ENCODE data around the gene ARL1.
A peak's percentile ranks its signal among the peaks of the same experiment; 100 is the strongest.
"Not testable (repeated sequence)": the region's sequence is repeated elsewhere in the genome, so short reads cannot be mapped to it uniquely, and the experiment has no call there.

The ARL1 gene

GRCh38 chr12:101407436-101408345 lies at the start of gene ARL1:
TSS of gene ARL1 (minus strand) at chr12:101407772. CDS start at chr12:101407645, 127 bp downstream.
- DNase-seq (ENCODE audit: low read depth, low spot score) = peak; percentile 58

- DNase-seq (ENCODE audit: low read depth, low spot score) = no peak
Measured at GRCh38 chr12:101455685-101456084, 48.1 kb upstream of the ARL1 start.

DNA sequence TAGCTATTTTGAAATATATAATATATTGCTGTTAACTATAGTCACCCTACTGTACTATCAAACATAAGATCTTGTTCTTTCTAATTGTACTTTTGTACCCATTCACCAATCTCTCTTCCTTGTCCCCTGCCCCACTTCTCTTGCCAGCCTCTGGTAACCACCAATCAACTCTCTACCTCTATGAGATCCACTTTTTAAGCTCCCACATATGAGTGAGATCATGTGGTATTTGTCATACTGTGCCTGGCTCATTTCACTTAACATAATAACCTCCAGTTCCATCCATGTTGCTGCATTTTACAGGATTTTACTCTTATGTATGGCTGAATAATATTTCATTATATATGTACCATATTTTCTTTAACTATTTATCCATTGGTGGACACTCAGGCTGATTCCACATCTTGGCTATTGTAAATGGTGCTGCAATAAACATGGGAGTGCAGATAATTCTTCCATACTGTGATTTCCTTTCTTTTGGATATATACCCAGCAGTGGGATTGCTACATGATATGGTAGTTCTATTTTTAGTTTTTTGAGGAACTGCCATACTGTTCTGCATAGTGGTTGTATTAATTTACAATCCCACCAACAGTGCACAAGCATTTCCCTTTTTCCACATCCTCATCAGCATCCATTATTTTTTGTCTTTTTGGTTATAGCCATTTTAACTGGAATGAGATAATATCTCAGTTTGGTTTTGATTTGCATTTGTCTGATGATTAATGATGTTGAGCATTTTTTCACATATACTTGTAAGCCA lies 34.1 kb upstream of the ARL1 start:
- DNase-seq (ENCODE audit: low read depth, low spot score) = no peak

DNA sequence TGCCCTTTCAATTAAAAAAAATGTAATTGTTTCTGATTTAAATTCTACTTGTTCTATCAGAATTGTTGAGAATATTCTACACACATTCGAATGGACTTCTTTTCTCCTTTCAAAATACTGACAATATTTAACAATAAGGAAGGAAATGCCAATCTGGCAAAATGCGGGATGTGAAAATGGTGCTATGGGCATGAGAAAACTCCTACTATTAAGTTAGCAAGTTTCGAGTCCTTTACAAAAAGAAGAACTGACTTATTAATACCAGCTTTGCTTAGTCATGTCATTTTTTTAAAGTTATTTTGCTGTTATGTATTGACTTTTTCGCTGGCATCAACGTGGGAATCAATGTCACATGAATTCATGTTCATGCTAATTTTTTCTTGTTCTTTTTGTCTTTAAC lies 31.7 kb upstream of the ARL1 start:
- DNase-seq (ENCODE audit: low read depth, low spot score) = no peak

GRCh38 chr12:101436136-101436535 lies 28.6 kb upstream of the ARL1 start:
- no peak for DNase-seq (ENCODE audit: low read depth, low spot score)

- DNase-seq (ENCODE audit: low read depth, low spot score) = no peak
Measured at GRCh38 chr12:101430456-101430855, 22.9 kb upstream of the ARL1 start.

DNA sequence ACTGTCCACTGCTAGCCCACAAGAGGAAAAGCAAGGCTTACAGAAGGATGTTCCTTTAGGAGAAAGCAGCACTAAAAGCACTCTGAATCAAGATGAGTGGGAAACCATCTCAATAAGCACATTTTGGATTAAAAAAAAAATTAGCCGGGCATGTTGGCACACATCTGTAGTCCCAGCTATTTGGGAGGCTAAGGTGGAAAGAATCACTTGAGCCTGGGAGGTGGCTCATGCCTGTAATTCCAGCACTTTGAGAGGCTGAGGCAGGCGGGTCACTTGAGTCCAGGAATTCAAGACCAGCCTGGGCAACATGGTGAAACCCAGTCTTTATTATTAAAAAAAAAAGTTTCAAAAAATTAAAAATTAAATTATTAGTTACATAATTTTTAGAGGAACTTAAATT lies 17.0 kb upstream of the ARL1 start:
- no peak for DNase-seq (ENCODE audit: low read depth, low spot score)

GRCh38 chr12:101422066-101422465 lies 14.5 kb upstream of the ARL1 start:
- DNase-seq (ENCODE audit: low read depth, low spot score) = not testable (repeated sequence)

GRCh38 chr12:101415228-101415627 lies 7.7 kb upstream of the ARL1 start:
- DNase-seq (ENCODE audit: low read depth, low spot score) = no peak

- no peak for DNase-seq (ENCODE audit: low read depth, low spot score)
Measured at GRCh38 chr12:101414533-101415119, 7.1 kb upstream of the ARL1 start.

DNA sequence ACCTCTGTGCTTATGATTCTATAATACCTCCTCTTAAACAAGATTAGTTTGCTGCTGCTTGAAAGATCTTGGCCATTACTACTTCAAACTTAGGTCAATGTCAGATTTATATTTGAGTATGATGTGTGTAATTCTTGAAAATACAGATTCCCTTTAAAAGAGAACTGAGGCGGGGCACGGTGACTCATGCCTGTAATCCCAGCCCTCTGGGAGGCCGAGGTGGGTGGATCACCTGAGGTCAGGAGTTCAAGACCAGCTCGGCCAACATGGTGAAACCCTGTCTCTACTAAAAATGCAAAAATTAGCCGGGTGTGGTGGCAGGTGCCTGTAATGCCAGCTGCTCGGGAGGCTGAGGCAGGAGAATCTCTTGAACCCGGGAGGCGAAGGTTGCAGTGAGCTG lies 2.6 kb upstream of the ARL1 start:
- not testable (repeated sequence) for DNase-seq (ENCODE audit: low read depth, low spot score)

GRCh38 chr12:101407049-101407435 lies 530 bp downstream of the ARL1 start:
- DNase-seq (ENCODE audit: low read depth, low spot score) = no peak

DNA sequence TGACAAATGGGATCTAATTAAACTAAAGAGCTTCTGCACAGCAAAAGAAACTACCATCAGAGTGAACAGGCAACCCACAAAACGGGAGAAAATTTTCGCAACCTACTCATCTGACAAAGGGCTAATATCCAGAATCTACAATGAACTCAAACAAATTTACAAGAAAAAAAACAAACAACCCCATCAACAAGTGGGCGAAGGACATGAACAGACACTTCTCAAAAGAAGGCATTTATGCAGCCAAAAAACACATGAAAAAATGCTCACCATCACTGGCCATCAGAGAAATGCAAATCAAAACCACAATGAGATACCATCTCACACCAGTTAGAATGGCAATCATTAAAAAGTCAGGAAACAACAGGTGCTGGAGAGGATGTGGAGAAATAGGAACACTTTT lies 16.4 kb downstream of the ARL1 start:
- DNase-seq (ENCODE audit: low read depth, low spot score) = not testable (repeated sequence)

DNA sequence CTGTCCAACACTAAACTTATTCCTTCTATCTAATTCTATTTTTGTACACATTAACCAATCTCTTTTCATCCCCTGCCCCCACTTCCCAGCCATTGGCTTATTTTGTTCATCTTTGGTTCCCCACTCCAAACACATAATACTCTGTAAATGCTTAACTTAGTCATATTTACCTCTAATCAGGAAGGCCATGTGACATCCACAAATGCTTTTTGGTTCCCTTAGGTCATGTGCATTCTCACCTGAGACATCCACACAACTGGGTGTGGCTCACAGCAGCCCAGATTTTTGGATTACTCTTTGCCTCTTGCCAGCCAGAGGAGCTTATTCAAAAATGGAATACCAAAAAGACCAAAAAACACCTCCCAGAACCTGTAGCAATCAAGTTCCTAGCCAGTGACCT lies 28.4 kb downstream of the ARL1 start:
- DNase-seq (ENCODE audit: low read depth, low spot score) = no peak

DNA sequence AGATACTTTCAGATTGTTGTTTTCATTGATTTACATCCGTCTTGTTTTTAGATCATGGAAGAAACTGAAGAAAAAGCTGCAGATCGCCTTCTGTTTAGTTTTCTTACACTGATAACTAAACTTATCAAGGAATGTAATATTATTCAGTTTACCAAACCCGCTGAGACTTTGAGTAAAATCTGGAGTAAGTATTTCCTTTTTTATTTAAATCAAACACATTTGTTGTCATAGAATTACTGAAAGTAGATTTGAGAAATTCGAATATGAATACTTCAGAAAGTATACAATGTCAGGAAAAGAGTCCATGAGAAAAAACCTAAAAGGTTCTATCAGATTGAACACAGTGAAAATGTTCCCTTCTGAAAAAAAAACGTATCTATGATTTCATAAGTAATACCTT lies 32.0 kb downstream of the ARL1 start:
- DNase-seq (ENCODE audit: low read depth, low spot score) = no peak

DNA sequence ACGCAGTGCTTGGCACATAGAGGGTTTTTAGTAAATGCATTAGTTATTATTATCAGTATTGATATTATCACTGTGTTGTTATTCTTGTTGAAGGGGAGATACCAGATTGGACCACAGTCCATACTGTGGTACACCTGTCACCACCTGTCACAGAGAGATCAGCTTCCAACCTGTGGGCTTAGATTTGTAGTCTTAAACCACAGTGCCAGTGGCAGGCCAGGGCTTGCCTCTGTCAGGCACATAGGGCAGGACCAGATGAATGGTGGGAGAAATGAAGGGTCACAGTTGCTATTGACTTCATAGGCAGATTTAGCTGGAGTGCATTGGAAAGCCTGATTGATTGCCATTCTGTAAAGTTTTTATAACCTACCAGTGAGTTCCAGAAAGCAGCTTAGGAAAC lies 35.1 kb downstream of the ARL1 start:
- DNase-seq (ENCODE audit: low read depth, low spot score) = no peak

DNA sequence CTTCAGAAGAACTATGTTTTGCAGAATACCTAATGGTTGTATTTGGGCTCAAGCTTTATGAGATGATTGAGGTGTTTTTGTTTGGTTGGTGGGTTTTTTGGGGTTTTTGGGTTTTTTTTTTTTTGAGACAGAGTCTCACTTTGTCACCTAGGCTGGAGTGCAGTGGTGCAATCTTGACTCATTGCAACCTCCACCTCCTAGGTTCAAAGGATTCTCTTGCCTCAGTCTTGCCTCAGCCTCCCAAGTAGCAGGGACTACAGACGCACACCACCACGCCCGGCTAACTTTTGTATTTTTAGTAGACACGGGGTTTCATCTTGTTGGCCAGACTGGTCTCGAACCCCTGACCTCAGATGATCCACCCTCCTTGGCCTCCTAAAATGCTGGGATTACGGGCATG lies 39.6 kb downstream of the ARL1 start:
- no peak for DNase-seq (ENCODE audit: low read depth, low spot score)

- DNase-seq (ENCODE audit: low read depth, low spot score) = no peak
Measured at GRCh38 chr12:101361455-101361854, 46.1 kb downstream of the ARL1 start.

GRCh38 chr12:101356794-101357193 lies 50.8 kb downstream of the ARL1 start:
- DNase-seq (ENCODE audit: low read depth, low spot score) = no peak

- no peak for DNase-seq (ENCODE audit: low read depth, low spot score)
Measured at GRCh38 chr12:101351682-101352081, 55.9 kb downstream of the ARL1 start.

DNA sequence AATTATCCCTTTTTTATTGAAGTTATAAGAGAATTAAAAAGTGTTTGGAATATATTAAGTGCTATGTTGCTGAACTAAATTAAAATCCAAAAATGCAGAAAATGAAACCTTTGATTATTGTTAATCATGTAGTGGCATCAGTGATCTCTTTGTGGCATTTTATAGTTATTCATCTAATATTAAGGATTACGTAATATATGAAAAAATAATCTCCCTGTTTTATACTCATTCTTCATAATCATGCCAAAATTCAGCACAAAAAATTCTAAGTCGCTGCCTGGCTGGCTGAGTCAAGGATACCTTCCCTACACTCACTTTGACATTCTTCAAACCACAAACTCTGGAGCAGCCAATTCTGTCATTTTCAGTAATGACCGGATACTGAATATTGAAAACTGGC lies 63.7 kb downstream of the ARL1 start:
- no peak for DNase-seq (ENCODE audit: low read depth, low spot score)

All from activated CD4-positive, CD25-positive, alpha-beta regulatory T cell treated with anti-CD3 and anti-CD28 coated beads, Interleukin-2, amount 50 U/mL, for 16 hours (primary cell).